Stimulated activated CD4-positive, alpha-beta T cell treated with anti-CD3 and anti-CD28 coated beads, Interleukin-12 subunit alpha, Interleukin-12 subunit beta, amount 100 ng/mL, for 24 hours (primary cell): ENCODE data around the gene TSHZ2.

Source experiments
- DNase-seq, 2 experiments: peaks; one replicate each; pipeline ENCODE4 v3.0.0-alpha.2; 2020; ENCODE audit warnings: low read depth in 2 of 2

The TSHZ2 gene

DNA sequence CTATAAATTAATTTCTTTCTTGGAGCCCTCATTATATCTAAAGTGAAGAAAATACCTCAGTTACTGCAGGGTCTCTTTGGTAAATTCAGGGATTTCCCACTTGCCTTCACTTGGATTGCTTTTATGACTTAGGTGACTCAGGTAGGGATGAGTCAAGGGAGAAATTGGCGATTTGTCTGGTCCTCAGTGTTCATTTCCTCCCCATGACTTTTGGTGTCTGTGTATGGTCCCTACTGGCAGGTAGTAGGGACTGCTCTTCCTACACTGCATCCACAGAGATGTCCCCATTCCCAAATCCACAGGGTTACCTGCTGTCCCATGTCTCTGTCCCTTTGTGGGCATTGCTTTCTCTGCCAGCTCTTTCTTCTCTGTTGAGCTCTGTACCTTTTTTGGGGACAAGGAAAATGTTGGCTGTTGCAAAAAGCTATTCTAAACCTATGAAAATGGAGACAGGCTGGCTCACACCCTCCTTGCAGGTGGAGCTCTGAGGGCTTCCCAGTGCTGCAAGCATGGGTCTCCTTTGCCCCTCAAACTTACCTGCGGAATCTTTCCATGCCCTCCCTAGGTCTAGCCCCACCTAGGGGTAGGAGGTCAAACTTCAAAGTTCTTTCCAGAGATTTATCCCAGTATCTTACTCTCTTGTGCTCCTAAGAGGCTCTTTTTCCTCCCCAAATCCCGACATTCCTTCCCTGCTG, 409.6 kb downstream of the TSHZ2 start:
- no peak for DNase-seq

DNA sequence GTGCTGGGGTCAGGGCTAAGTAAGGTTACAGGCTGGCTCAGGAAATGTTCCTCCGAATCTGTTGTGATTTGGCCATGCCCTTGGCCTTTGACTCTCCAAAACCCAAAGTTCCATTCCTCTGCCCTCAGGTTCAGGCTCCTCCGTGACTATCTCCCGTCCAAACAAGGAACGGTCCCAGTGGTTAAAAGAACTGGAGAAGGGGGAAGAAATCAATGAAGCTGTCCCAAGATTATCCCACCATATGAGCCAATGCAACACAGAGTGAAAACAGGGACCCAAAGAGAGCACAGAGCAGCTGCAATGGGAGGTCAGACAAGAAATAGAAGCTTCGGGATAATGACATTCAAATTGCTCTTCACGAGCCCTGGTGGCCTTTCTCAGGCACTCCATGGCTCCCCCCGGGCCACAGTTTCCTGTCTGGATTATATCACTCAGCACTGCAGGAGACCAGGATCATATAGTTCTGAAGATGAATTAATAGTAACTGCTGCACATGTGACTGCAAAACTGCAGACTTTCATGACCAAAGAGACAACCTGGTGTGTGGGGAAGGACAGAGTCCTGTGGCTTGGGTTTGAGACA, 410.2 kb downstream of the TSHZ2 start:
- DNase-seq, result no peak

DNA sequence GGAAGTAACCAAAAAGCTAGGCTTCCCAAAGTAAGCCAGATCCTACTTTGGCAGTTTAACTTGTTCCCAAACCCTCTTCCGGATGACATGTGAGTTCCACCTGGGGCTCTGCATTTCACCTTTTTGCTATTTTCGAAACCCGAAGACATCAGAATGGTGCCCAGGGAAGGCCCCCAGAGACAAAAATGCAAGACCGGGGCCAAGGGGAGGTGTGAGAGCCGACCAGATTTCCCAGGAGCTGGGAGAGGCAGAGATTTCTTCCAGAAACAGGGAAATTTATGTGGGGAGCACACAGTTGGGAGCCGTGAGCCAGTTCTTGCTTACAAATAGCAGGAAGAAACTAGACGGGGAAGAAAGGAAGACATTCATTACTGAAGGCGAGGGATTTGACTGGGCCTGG, 411.8 kb downstream of the TSHZ2 start:
- no peak for DNase-seq

DNA sequence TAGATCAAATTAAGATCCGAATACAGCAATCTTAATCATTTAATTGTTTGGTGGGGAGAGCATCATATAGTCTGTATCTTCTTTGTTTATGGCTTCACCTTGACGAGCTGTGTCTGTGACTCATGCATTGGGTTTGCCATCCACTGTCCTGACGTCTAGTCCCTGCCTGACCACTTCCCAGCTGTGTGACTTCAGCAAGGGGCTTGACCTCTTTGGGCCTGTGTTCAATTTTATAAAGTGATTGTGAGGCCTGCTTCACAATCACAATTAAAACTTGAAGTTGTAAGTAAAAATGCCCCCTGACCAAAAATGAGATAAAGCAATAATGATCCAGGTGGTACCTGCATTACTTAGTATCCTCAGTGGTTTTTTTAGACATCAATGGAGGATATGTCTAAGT, 412.2 kb downstream of the TSHZ2 start:
- DNase-seq, result no peak

DNA sequence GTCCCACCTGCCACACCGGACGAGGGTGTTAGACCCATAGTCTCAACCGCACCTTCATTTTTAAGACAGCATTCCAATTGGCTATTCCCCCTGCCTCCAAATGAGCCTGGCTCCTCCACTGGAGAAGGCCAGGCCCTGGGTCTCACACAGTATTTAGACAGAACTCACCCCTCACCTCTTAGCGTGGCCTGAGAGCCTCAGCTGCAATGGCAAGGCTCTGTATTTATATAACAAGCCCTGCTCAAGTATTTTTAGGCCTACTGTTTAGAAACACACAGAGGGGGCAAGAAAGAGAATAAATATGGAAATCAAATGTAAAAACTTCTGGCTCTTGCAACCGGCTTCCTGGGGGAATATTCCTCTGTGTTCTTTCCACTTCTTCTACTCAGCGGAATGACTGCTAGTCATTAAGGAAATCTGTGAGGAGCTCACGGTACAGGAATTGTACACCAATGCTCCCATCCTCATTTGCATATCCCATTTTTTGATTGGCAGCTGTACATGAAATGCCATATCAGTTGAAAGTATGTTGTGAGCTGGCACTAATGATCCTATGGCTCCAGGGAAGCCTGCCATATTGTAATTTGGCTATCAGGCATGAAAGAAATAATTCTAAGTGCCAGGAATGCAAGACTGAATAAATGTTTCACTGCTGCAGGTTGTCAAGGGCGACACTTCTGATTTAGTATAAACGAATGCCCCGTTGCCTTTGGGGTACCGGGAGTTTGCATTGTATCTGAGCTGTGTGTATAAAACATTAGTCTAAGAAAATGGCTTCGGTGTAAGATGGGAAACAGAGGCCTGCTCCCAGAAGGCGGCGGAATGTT, 414.0 kb downstream of the TSHZ2 start:
- no peak for DNase-seq

DNA sequence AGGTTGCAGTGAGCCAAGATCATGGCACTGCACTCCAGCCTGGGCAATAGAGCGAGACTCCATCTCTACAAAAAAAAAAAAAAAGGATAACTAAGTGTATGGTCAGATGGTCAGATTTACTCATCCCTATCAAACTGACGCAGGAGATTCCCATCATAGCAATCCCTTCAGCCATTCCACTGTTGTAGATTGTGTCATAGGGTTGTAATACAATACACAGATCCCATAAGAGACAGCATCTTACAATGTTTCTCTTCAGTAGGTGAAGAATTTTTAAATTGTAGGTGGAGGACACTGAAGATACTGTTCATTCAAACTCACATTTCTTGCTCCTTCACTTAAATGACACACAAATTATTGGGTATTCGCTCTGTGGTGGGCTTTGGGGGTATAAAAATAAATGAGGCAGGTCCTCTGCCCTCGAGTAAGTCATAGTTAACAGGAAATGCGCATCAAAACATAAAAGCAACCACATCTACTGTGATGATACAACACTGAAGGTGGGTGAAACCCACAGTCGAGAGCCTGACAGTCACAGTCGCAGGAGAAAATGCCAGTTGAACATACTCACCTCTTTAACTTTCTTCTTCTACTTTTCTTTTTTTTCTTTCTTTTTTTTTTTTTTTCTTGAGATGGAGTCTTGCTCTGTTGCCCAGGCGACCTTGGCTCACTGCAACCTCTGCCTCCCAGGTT, 416.0 kb downstream of the TSHZ2 start:
- DNase-seq, result no peak

DNA sequence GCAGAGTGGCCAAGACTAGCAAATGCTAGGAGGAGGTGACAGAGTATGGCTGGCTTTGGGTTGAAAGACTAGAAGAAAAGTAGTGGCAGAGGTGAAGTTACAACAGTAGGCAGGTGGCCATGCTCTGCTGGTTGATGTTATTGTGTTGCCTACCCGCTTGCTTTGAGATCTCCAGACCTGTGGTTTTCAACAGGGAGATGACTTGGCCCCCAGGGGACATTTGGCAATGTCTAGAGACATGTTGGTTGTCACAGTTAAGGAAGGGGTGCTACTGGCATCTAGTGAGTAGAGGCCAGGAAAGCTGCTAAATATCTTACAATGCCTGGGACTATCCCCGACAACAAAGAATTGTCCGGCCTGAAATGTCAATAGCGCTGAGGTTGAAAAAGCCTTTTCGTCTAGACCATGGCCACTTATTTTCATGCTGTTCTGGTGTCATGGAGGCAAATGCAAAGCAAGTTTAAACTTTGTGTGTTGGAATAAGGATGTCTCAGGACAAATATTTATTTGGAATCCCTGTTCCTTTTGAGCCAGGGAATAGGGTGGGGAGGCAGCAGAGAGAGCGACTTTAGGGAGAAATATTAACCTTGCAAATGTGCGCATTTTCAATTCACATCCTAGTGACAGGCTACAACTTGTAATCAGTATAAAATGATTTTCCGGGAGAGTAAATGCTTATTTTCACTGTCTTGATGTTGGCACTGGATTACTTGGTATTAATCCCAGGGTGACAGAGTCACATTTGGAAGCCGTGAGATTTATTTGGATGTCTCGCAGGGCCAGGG, 417.6 kb downstream of the TSHZ2 start:
- DNase-seq, result no peak

DNA sequence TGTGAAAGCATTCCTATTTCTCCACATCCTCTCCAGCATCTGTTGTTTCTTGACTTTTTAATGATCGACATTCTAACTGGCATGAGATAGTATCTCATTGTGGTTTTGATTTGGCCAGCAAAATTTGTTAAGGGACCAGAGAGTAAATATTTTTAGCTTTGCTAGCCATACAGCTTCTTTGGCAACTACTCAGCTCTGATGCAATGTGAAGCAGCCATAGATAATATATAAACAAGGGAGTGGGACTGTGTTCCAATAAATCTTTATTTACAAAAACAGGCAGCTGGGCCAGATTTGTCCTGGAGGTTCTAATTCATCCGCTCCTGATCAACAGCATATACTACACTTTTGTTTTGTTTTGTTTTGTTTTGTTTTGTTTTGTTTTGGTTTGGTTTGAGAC, 418.6 kb downstream of the TSHZ2 start:
- DNase-seq, result no peak

DNA sequence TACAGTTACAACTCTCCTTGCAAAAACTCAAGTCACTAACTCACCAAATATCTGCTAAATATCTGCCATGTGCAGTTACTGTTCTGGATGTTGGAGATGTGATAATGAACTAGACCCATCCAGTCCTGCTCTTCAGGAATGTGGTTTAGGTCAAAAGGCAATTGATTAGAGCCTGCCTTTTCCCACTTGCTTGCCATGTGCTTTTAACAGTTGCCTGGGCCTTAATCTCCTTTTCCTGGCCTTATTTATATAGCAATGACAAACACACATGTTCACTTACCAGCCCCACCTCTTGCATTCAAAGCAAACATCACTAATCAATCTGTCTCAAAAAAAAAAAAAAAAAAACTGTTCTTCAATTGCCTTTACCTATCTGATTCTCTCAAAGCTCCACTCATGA, 422.3 kb downstream of the TSHZ2 start:
- no peak for DNase-seq

DNA sequence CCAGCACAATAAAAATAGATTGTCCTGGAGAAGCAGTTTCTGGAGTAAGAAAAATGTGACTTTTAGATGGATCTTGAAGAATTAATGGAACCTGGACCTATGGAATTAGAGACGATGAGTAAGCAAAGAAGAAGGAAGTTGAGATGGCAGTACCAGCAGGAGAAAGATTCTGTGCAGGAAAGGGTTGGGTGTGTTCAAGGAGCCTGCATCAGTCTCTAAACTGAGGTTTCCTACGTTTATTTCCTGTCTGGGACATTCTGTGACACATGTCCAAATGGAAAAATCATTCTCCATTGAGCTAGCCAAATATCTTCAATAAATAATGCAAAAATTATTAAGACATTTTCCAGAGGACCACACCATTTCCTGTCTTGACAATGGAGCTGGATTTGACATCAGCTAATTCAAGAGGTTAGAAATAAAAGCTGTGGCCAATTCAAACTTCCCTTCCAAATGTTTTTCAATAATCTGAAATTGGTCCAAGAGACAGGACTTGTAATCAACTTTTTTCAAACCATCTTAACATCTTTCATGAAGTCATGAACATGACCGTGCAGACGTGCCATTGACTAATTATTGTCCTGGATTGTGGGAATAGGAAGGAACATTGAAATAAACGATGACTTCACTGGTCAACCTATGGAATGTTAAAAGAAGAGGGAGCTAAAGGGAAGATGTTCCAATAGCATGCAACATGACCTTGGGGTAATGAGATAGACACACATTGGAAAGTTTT, 423.2 kb downstream of the TSHZ2 start:
- DNase-seq, result no peak

DNA sequence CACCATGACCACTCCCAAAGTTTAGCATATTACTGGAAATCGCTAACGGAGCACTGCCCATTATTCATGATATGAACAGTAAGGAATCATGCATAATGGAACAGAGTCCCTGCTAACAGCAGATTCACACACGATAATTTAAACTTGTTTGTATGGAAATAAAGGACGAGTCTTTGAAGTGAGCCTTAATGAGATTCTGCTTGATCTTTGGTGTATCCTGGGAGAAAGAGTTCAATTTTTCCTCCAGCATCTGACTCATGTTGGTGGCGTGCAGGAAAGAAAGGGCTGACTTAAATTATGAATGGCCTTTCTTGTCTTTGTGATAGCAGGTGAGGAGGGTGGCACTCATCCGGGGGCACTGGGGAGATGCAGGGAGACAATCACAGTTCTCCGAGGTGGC, 426.9 kb downstream of the TSHZ2 start:
- DNase-seq, result no peak

DNA sequence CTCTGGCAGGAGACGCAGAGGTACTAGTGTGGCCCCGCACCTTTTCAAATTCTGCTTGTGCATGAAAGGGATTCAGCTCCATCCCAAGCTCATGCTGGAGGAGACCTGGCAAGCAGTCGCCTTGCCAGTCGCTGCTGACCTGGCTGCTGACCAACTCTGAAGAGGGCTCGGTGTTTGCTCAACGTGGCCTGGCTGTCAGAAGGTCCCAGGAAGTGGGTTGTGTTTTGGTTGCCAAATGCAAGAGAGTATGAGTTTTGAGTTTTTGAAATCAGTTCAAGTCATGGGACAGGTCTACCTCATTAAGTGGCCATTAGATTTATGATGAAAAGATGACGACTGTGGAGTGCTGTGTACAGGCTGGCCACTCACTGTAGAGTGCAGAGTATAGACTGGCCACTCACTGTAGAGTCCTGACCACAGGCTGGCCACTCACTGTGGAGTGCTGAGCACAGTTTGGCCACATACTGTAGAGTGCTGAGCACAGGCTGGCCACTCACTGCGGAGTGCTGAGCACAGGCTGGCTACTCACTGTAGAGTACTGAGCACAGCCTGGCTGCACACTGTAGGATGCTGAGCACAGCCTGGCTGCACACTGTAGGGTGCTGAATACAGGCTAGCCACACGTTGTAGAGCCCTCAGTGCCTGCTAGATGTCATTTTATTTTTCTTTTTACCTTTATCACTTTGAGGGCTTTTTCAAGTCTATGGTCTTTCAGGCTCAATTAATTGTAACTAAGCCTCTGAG, 427.6 kb downstream of the TSHZ2 start:
- no peak for DNase-seq

DNA sequence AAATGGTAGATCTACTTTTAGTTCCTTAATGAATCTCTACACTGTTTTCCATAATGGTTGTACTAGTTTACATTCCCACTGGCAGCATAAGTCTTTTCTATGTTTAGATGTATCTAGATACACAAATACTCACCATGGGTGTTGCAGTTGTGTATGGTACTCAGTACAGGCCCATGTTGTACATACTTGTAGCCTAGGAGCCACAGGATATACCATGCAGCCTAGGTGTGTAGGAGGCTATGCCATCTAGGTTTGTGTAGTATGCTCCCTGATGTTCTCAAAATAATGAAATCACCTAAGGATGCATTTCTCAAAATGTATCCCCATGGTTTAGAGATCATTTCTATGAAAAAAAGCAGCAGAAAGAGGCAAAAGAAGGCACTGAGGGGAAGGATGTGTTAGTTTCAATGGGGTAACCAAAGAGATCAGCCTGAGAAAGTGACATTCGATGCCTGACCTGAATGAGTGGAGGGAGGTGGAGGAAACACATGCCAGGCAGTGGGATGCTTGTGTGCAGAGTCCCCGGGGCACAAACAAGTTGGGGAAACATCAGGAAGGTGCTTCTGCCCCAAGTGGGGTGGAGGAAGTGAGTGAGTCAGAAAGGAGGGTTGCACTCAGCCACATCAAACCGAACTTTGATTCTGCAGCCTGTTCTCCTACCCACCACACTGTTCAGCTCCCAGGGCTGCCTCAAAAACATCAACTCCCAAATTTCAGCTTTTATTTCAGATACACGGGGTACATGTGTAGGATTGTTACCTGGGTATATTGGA, 430.3 kb downstream of the TSHZ2 start:
- no peak for DNase-seq

DNA sequence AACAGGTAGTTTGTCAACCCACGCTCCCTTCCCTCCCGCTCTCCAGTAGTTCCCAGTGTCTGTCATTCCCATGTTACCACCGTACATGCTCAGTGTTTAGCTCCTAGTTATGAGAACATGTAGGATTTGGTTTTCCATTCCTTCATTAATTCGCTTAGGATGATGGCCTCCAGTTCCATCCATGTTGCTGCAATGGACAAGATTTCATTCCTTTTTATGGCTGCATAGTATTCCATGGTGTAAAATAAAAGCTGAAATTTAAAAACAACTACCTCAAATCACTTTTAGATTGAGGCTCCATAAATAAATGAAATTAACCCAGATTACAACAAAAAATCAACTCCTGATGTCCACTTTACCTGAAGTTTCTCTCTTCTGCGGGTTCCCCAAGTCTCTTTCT, 430.9 kb downstream of the TSHZ2 start:
- no peak for DNase-seq

DNA sequence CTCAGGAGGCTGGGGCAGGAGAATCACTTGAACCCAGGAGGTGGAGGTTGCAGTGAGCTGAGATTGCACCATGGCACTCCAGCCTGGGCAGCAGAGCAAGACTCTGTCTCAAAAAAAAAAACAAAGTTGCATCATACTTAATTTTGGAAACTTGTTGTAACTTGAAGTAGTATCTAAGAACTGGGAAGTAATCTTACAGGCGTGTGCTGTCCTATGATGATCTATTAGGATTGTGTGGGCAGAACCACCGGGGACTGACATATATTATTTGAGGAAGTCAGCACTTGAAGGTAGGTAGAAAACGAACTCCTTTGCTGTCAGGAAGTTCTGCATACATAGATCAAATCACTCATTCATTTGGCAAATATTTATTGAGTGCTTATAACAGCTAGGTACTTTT, 433.0 kb downstream of the TSHZ2 start:
- DNase-seq, result no peak

DNA sequence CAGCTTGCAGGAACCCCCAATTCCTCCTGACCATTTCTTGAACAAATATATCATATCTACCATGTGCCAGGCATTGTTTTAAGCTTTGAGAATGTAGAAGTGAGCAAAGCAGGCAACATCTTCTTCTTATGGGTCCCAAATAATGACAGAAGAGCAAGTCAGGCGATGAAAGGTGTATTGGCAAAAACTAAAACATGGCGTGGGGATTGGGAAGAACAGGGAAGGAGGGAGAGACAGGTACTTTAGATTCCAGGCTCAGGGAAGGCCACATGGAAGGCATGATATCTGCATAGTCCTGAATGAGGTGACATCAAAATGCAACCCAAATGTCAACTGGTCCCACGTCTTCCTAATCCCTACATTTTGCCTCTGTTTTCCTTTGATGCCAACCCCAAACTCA, 434.4 kb downstream of the TSHZ2 start:
- DNase-seq, result no peak

DNA sequence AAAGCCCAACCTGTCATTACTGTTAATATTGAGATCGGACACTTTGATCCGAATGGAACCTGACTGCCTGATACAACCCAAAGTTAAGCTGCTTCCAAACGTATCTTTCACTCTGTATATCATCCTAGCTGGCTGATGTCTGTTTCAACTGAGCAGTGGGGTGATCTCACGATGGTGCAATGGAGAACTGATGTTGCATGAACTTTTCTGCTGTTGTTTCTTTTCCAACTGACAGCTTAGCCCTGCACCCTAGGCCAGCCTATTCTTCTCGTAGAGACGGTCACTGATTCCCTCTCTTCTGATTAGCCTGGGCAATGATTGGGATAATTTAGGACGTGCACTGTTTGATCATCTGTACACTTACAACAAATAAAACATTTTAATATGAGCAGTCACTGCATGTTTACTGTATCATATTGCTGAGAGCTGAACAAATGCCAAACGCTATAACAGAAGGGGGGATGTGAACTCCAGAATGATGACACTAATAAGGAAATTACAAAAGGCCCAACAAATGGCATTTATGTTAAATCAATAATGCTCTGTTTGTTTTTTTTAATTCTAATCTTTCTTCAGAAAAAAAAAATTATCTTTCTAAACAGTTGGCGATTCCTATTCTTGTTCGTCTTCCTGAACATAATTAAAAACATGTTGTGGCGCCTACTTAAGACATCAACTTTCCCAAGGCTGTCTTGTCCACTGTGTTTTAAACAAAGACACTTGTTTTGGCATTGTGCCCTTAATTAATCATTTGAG, 436.7 kb downstream of the TSHZ2 start:
- no peak for DNase-seq

DNA sequence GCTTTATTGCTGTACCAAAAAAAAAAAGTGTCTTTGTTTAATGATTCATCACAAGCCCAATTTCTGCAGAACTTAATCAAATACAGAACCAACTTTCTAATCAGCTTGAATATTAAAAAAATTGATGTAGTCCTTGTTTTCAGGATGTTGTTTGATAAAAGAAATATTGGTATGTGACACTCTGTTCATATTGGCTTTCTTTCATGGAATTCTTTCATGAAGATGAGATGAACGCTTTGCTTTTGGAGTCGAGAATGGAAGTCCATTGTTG, 437.2 kb downstream of the TSHZ2 start:
- DNase-seq, result no peak

DNA sequence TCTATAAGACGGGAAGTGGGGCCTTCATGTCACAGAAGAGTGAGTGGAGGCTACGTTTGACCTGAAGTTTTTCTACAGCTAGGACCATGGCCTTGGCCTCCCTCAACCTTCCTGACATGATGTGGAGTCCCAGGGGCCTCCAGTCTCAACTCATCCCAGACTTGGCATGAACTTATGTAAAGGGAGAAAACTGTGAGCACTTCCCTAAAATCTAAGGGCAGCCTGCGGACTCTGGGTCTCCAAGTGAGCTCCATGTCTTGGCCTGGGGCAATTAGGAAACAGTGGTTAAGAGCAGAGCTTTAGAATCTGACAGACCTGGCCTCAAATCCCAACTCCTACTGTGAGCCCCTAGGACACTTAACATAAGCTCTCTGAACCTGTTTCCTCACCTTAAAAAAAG, 439.0 kb downstream of the TSHZ2 start:
- no peak for DNase-seq
